Measurements from ENCODE around the gene RUVBL1. TPM values are rescaled to one million over a fixed set of nuclear protein-coding genes. Genes with fewer than 3 reads are reported as not detected.
A peak's percentile ranks its signal among the peaks of the same experiment; 100 is the strongest.

The RUVBL1 gene
- total RNA-seq, 2 donors from 2014 or later = 16.1 to 48.2 TPM

- Histone ChIP-seq H3K36me3 (no peaks in the 10 kb centered on the region), H3K27ac (no peak overlapping the region), H3K9me3 (no peaks in the 10 kb centered on the region), H3K4me1 (no peaks in the 10 kb centered on the region), H3K4me3 (no peak overlapping the region), H3K9ac (ENCODE audit: low read depth in 2 of 2, low read length in 2 of 2) (no peak overlapping the region), H3K27me3 (no peaks in the 10 kb centered on the region)
- TF ChIP-seq, protein P1, sequence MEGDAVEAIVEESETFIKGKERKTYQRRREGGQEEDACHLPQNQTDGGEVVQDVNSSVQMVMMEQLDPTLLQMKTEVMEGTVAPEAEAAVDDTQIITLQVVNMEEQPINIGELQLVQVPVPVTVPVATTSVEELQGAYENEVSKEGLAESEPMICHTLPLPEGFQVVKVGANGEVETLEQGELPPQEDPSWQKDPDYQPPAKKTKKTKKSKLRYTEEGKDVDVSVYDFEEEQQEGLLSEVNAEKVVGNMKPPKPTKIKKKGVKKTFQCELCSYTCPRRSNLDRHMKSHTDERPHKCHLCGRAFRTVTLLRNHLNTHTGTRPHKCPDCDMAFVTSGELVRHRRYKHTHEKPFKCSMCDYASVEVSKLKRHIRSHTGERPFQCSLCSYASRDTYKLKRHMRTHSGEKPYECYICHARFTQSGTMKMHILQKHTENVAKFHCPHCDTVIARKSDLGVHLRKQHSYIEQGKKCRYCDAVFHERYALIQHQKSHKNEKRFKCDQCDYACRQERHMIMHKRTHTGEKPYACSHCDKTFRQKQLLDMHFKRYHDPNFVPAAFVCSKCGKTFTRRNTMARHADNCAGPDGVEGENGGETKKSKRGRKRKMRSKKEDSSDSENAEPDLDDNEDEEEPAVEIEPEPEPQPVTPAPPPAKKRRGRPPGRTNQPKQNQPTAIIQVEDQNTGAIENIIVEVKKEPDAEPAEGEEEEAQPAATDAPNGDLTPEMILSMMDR (IDR thresholded peaks at IDR 0.05) = no peak
- intact Hi-C loops (cut with DNase I) = no loop called here
- no peak for DNase-seq
These were observed 21.7 kb upstream of the RUVBL1 start for GRCh38 chr3:128145279-128145678.

DNA sequence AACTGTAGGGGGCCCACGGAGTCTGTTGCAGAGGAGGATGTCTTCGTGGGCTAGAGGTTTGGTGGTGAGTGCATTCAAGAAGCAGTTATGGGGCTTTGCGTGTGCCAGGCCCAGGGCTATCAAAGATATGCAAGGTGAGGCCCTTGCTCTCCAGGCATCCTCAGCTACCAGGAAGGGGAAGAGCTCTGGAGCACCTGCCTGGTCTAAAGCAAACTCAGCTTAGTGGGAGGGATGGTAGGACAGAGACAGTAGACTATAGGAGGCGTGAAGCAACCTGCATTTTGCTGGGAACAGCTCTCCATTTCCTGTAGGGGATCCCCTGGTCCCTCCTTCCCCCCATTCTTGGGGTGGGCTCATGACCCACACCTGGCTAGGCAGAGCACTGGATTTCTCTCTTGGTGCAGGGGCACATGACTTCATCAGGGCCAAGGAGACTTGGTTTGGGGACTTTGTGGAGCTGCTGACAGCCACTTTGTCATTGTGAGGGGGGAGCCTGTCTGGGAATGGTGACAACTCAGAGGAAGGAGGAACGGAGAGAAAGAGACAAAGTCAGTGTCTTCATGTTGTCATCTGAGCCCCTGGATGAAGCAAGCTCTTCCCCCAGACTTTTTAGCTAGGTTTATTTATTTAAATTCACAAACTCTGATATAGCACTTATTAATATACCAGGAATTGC lies 21.0 kb upstream of the RUVBL1 start:
- TF ChIP-seq, protein P1 (IDR thresholded peaks at IDR 0.05) = no peak
- Histone ChIP-seq H3K36me3 (no peaks in the 10 kb centered on the region), H3K4me1 (no peaks in the 10 kb centered on the region), H3K4me3 (no peak overlapping the region), H3K27me3 (no peaks in the 10 kb centered on the region), H3K27ac (no peak overlapping the region), H3K9me3 (no peaks in the 10 kb centered on the region), H3K9ac (ENCODE audit: low read depth in 2 of 2, low read length in 2 of 2) (no peak overlapping the region)
- no peak for DNase-seq
- intact Hi-C loops (cut with DNase I) = no loop called here

DNA sequence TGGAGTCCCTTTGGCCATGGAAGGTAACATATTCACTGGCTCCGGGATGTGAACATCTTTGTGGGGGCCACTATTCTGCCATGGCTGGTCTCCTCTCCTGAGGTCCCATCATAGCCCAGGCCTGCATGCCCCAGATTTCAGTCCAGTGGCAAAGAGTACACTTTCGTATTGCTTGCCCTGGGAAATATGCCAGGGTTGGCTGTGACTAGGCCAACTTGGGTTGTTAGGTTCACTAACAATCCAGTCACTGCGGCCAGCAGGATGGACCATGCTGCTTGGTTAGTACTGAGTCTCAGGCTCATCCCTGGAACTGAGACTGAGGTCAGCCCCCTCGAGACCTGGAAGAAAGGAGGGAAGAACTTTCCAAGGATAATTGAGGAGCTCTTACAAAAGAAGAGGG lies 19.9 kb upstream of the RUVBL1 start:
- H3K36me3 ChIP-seq = no peaks in the 10 kb centered on the region
- no peak overlapping the region for H3K4me3 ChIP-seq
- intact Hi-C loops (cut with DNase I) = no loop called here
- no peaks in the 10 kb centered on the region for H3K27me3 ChIP-seq
- H3K9ac ChIP-seq (ENCODE audit: low read depth in 2 of 2, low read length in 2 of 2) = no peak overlapping the region
- no peaks in the 10 kb centered on the region for H3K4me1 ChIP-seq
- DNase-seq = no peak
- no peak overlapping the region for H3K27ac ChIP-seq
- no peaks in the 10 kb centered on the region for H3K9me3 ChIP-seq
- TF ChIP-seq, protein P1 (IDR thresholded peaks at IDR 0.05) = no peak

GRCh38 chr3:128133273-128133883 lies 9.8 kb upstream of the RUVBL1 start:
- no peak overlapping the region for H3K9ac ChIP-seq (ENCODE audit: low read depth in 2 of 2, low read length in 2 of 2)
- intact Hi-C loops (cut with DNase I) = no loop called here
- DNase-seq = peak; percentile 36
- no peaks in the 10 kb centered on the region for H3K27me3 ChIP-seq
- H3K4me1 ChIP-seq = no peaks in the 10 kb centered on the region
- H3K36me3 ChIP-seq = no peaks in the 10 kb centered on the region
- no peak overlapping the region for H3K4me3 ChIP-seq
- H3K9me3 ChIP-seq = no peaks in the 10 kb centered on the region
- no peak overlapping the region for H3K27ac ChIP-seq
- TF ChIP-seq, protein P1 (IDR thresholded peaks at IDR 0.05) = peak; percentile 59

DNA sequence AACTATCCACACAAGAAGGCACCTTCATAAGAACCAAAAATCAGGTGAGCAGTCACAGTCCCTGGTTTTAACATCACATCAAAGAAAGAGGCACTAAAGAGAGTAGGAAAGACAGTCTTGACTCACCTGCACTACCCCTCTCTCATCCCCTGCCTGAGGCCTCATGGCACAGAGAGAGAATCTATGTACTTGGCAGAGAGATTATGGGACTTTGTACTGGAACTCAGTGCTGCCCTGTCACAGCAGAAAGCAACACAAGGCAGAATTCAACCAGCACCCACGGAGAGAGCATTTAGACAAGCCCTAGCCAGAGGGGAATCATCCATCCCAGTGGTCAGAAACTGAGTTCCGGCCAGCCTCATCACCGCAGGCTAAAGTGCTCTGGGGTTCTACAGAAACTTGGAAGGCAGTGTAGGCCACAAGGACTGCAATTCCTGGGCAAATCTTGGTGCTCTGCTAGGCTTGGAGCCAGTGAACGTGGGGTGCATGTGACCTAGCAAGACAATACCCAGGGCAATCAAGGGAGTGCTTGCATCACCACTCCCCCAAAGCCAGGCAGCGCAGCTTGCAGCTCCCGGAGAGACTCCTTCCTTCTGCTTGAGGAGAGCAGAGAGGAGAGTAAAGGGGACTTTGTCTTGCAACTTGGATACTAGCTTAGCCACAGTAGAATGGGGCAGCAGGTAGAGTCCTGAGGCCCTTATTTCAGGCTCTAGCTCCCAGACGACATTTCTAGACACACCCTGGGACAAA lies 8.5 kb upstream of the RUVBL1 start:
- intact Hi-C loops (cut with DNase I) = no loop called here
- no peak overlapping the region for H3K27ac ChIP-seq
- no peak for DNase-seq
- H3K9me3 ChIP-seq = no peaks in the 10 kb centered on the region
- no peak overlapping the region for H3K9ac ChIP-seq (ENCODE audit: low read depth in 2 of 2, low read length in 2 of 2)
- H3K27me3 ChIP-seq = no peaks in the 10 kb centered on the region
- TF ChIP-seq, protein P1 (IDR thresholded peaks at IDR 0.05) = no peak
- H3K36me3 ChIP-seq = no peaks in the 10 kb centered on the region
- no peaks in the 10 kb centered on the region for H3K4me1 ChIP-seq
- no peak overlapping the region for H3K4me3 ChIP-seq
